H1 (cell line): ENCODE measurements around the gene MS4A18.

Source experiments
- EZH2 ChIP-seq: fragments of 200-600 bp; sonication (generic); IDR thresholded peaks from 2 replicates; pipeline ENCODE4 v1.7.1; 2012; ENCODE audit warnings: low read depth, mild to moderate bottlenecking, moderate library complexity, low read length, inconsistent platforms; ENCODE audit not compliant: severe bottlenecking
- TF ChIP-seq, protein P1 (sequence below), 3 experiments: IDR thresholded peaks; 1 replicate in 2 of 3; 2 replicates in 1 of 3; pipeline versions ENCODE4 v1.5.1 to v1.6.1; 2011; ENCODE audit warnings: low read length in 3 of 3, mild to moderate bottlenecking in 3 of 3, inconsistent platforms in 2 of 3, low read depth in 1 of 3, moderate library complexity in 1 of 3; ENCODE audit not compliant: insufficient read depth in 1 of 3; ENCODE audit errors: control extremely low read depth in 1 of 3

GRCh38 chr11:60710482-60710881, 14.0 kb upstream of the MS4A18 start:
- TF ChIP-seq, protein P1, sequence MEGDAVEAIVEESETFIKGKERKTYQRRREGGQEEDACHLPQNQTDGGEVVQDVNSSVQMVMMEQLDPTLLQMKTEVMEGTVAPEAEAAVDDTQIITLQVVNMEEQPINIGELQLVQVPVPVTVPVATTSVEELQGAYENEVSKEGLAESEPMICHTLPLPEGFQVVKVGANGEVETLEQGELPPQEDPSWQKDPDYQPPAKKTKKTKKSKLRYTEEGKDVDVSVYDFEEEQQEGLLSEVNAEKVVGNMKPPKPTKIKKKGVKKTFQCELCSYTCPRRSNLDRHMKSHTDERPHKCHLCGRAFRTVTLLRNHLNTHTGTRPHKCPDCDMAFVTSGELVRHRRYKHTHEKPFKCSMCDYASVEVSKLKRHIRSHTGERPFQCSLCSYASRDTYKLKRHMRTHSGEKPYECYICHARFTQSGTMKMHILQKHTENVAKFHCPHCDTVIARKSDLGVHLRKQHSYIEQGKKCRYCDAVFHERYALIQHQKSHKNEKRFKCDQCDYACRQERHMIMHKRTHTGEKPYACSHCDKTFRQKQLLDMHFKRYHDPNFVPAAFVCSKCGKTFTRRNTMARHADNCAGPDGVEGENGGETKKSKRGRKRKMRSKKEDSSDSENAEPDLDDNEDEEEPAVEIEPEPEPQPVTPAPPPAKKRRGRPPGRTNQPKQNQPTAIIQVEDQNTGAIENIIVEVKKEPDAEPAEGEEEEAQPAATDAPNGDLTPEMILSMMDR (IDR thresholded peaks at IDR 0.05; ENCODE audit: control extremely low read depth in 1 of 3, insufficient read depth in 1 of 3, low read depth in 1 of 3, low read length in 3 of 3): peak; percentile 7 to 69 (median 52)
- no peak for TF ChIP-seq EZH2
